ENCODE results near the gene UBASH3A. TPM values are rescaled to one million over a fixed set of nuclear protein-coding genes. Genes with fewer than 3 reads are reported as not detected.

UBASH3A gene
- total RNA-seq, 2 experiments from 2014 or later = not detected

- peak; percentile 62 for DNase-seq (ENCODE audit: low spot score)
- peak overlapping the region; percentile 45 for H3K4me2 ChIP-seq (ENCODE audit: low read length)
- POLR2A ChIA-PET = no interaction called here
- peak overlapping the region; percentile 37 for H3K27ac ChIP-seq (ENCODE audit: low read depth, low read length, poor library complexity, severe bottlenecking)
- H3K4me3 ChIP-seq (ENCODE audit: low read depth, low read length, poor library complexity, severe bottlenecking) = no peak overlapping the region
- H3K9me2 ChIP-seq (ENCODE audit: insufficient read depth, low read length) = no peaks in the 10 kb centered on the region
- no peaks in the 10 kb centered on the region for H3K9me3 ChIP-seq (ENCODE audit: low read length)
- no TSS peak for BruUV-seq (replicated peaks)
- H2AFZ ChIP-seq (ENCODE audit: low read length) = peak overlapping the region; percentile 79
- H3K4me1 ChIP-seq (ENCODE audit: insufficient read depth, low read length, poor library complexity, severe bottlenecking) = peaks cover 51% of the 10 kb centered on the region
- CTCF ChIA-PET (ENCODE audit: unreplicated experiment) = no interaction called here
- no peaks in the 10 kb centered on the region for H3K79me2 ChIP-seq (ENCODE audit: insufficient read depth, low read depth, low read length)
- TF ChIP-seq EZH2phosphoT487 (IDR thresholded peaks at IDR 0.05; ENCODE audit: borderline replicate concordance, low read depth, low read length) = no peak
- TF ChIP-seq, protein P1, sequence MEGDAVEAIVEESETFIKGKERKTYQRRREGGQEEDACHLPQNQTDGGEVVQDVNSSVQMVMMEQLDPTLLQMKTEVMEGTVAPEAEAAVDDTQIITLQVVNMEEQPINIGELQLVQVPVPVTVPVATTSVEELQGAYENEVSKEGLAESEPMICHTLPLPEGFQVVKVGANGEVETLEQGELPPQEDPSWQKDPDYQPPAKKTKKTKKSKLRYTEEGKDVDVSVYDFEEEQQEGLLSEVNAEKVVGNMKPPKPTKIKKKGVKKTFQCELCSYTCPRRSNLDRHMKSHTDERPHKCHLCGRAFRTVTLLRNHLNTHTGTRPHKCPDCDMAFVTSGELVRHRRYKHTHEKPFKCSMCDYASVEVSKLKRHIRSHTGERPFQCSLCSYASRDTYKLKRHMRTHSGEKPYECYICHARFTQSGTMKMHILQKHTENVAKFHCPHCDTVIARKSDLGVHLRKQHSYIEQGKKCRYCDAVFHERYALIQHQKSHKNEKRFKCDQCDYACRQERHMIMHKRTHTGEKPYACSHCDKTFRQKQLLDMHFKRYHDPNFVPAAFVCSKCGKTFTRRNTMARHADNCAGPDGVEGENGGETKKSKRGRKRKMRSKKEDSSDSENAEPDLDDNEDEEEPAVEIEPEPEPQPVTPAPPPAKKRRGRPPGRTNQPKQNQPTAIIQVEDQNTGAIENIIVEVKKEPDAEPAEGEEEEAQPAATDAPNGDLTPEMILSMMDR (conservative IDR thresholded peaks at IDR 0.05; ENCODE audit: low read length) = no peak
- intact Hi-C loops (cut with micrococcal nuclease; ENCODE audit: unreplicated experiment) = no loop called here
- no peaks in the 10 kb centered on the region for H4K20me1 ChIP-seq (ENCODE audit: insufficient read depth, low read length)
- H3K36me3 ChIP-seq (ENCODE audit: insufficient read depth, low read length) = no peaks in the 10 kb centered on the region
Observed at GRCh38 chr21:42471716-42472330, 68.1 kb downstream of the UBASH3A start.

GRCh38 chr21:42472521-42472920, 68.8 kb downstream of the UBASH3A start:
- ChIA-PET POLR2A (no interaction called here), CTCF (ENCODE audit: unreplicated experiment) (no interaction called here)
- DNase-seq (ENCODE audit: low spot score) = no peak
- Histone ChIP-seq H3K27ac (ENCODE audit: low read depth, low read length, poor library complexity, severe bottlenecking) (no peak overlapping the region), H3K36me3 (ENCODE audit: insufficient read depth, low read length) (no peaks in the 10 kb centered on the region), H3K4me2 (ENCODE audit: low read length) (no peak overlapping the region), H4K20me1 (ENCODE audit: insufficient read depth, low read length) (no peaks in the 10 kb centered on the region), H3K9me3 (ENCODE audit: low read length) (no peaks in the 10 kb centered on the region), H2AFZ (ENCODE audit: low read length) (peak overlapping the region; percentile 79; the same call in 1 of the 2 replicates), H3K4me1 (ENCODE audit: insufficient read depth, low read length, poor library complexity, severe bottlenecking) (peaks cover 44% of the 10 kb centered on the region), H3K79me2 (ENCODE audit: insufficient read depth, low read depth, low read length) (no peaks in the 10 kb centered on the region), H3K4me3 (ENCODE audit: low read depth, low read length, poor library complexity, severe bottlenecking) (no peak overlapping the region), H3K9me2 (ENCODE audit: insufficient read depth, low read length) (no peaks in the 10 kb centered on the region)
- intact Hi-C loops (cut with micrococcal nuclease; ENCODE audit: unreplicated experiment) = no loop called here
- BruUV-seq (replicated peaks) = no TSS peak
- TF ChIP-seq, protein P1 (conservative IDR thresholded peaks at IDR 0.05; ENCODE audit: low read length) = no peak
- no peak for TF ChIP-seq EZH2phosphoT487 (IDR thresholded peaks at IDR 0.05; ENCODE audit: borderline replicate concordance, low read depth, low read length)

DNA sequence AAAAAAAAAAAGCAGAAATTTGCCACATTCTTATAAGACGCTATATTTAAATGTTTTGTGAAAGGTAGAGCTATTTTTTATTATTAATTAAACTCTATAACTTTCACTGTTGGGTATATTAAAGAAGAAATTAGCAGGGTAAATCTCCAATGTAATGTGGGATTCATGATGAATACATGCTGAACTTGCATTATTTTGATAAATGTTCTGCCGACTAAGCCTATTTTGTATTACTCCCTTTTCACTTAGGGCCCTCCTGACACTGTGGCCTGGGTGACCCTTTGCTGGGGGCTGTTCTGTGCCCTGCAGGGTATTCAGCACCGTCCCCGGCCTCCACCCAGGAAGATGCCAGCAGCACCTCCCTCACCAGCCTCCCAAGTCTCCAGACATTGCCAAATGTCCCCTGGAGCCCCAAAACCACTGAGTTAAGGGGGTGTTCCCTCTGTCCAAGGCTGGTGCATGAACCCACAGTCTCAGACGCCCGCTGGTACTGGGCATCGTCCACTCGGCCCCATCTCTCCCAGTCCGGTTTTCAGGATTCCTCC, 69.9 kb downstream of the UBASH3A start:
- Histone ChIP-seq H3K27ac (ENCODE audit: low read depth, low read length, poor library complexity, severe bottlenecking) (no peak overlapping the region), H3K36me3 (ENCODE audit: insufficient read depth, low read length) (no peaks in the 10 kb centered on the region), H3K4me3 (ENCODE audit: low read depth, low read length, poor library complexity, severe bottlenecking) (no peak overlapping the region), H3K9me3 (ENCODE audit: low read length) (no peaks in the 10 kb centered on the region), H2AFZ (ENCODE audit: low read length) (no peak overlapping the region), H3K79me2 (ENCODE audit: insufficient read depth, low read depth, low read length) (no peaks in the 10 kb centered on the region), H3K4me1 (ENCODE audit: insufficient read depth, low read length, poor library complexity, severe bottlenecking) (peaks cover 34% of the 10 kb centered on the region), H3K4me2 (ENCODE audit: low read length) (no peak overlapping the region), H3K9me2 (ENCODE audit: insufficient read depth, low read length) (no peaks in the 10 kb centered on the region), H4K20me1 (ENCODE audit: insufficient read depth, low read length) (no peaks in the 10 kb centered on the region)
- DNase-seq (ENCODE audit: low spot score) = no peak
- intact Hi-C loops (cut with micrococcal nuclease; ENCODE audit: unreplicated experiment) = no loop called here
- ChIA-PET POLR2A (interaction anchor here (0.6 to 0.7 kb wide), 2 partner anchors 32 to 64 kb away, joined by 3 to 4 read pairs; no protein-coding TSS in a partner anchor), CTCF (ENCODE audit: unreplicated experiment) (no interaction called here)
- no TSS peak for BruUV-seq (replicated peaks)
- TF ChIP-seq, protein P1 (conservative IDR thresholded peaks at IDR 0.05; ENCODE audit: low read length) = no peak
- no peak for TF ChIP-seq EZH2phosphoT487 (IDR thresholded peaks at IDR 0.05; ENCODE audit: borderline replicate concordance, low read depth, low read length)
